ENCODE data around the gene ZNHIT3.

GRCh38 chr17:36506831-36507230, 20.4 kb downstream of the ZNHIT3 start:
- TF ChIP-seq POLR2A (IDR thresholded peaks at IDR 0.05; ENCODE audit: low read length) (no peak), GATA1 (IDR thresholded peaks at IDR 0.05; ENCODE audit: low read depth, low read length) (no peak)
